ENCODE data around the gene POR.

GRCh38 chr7:75916259-75916658 is 1.3 kb downstream of the POR start:
- TF ChIP-seq RAD21 (IDR thresholded peaks at IDR 0.05; ENCODE audit: low read length) (no peak), EZH2phosphoT487 (IDR thresholded peaks at IDR 0.05; ENCODE audit: borderline replicate concordance, low read depth) (no peak)
